GM21367 (cell line): Measurements from ENCODE around the gene CRACR2A.

Source experiments
- ATAC-seq: cut with Tn5 transposase; IDR thresholded peaks from one replicate; pipeline ENCODE4 v1.9.1; 2021; ENCODE audit not compliant: unreplicated experiment

CRACR2A gene

DNA sequence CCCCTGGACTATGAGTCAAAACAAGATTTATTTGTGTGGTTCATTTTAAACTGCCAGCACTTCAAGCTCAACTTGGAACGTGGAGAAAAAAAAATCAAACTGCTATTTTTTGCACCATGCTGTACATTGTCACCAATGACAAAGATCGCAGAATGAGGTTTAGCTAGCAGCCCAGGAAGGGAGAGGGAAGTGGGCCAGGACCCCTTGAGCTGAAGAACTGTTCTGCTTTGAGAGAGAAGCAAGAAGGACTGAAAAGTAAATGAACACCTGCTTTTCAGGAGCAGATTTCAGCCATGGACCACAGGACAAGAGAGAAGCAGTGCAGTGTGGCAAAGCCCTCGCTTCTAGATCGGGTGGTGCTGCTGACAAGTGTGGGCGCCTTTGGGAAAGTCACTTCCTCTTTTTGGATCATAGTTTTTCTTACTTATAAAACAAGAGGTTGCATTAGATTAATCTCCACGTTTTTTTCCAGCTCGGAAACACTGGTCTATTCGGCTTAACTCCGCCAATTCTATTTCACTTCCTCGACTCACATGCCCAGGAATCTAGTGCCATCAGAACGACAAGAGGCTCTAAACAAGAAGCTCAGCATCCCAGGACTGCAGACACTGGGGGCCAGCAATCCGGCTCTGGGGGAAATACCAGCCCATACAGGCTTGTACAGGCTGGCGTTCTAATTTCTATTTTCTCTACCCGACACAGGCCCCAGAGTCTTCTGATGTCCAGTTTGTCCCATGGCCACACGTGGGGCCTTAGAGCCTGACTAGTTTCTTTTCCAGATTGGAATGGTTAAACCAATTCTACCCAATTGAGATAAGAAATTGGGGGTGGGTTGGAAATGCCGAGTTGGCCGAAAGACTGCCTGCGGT, 129.9 kb downstream of the CRACR2A start:
- no peak for ATAC-seq

DNA sequence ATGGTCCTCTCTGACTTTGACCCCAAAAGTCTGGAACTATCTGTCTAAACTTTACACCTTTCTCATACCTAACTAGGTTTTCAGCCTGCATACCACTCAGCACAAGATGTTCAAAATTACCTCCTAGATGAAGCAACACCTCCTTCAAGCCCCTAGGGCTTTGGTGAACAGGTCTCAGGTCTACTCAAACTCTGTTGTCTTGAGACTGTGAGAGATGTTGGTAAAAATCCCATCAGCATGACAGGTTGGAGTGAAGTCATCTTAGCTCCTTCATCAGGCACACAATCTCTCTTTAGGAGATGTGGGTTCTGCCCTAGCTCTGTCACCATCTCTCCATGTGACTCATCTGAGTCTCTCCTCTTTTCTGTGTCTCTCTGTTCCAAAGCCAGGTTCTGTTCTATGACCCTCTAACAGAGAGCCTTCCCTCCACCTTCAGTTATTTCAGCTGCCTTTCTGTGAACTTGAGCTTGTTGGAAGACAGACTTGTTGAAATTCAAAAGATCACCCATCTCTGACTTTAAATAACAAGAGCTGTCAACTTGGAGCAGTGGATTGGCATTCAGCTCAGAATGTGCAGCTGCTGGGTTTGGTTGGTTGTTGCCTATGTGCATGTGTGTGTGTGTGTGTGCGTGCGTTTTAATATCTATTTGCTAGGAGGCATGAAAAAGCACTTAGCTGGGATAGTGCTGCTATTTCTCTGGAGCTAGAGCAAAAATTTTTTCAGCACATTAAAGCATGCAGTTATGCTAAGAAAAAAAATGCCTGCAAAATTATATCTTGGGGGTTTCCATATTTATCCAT, 130.7 kb downstream of the CRACR2A start:
- no peak for ATAC-seq

DNA sequence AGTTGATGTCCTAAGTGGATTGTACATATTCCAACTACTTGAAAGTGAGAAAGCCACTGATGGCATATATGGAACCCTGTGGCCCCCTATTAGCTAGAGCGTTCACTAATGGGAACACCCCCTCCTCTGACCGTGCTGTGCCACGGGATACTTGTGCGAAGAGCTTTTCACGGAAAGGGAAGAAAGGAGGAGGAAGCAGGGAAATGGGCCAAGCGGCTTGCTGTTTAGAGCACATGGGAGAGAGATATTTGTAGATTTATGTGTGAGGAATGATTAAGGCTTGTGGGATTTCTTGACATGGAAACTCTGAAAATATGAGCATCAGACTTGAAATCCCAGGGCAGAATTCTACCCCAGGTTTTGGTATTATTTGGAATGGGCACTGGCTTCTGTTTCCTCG, 132.1 kb downstream of the CRACR2A start:
- ATAC-seq, result no peak

DNA sequence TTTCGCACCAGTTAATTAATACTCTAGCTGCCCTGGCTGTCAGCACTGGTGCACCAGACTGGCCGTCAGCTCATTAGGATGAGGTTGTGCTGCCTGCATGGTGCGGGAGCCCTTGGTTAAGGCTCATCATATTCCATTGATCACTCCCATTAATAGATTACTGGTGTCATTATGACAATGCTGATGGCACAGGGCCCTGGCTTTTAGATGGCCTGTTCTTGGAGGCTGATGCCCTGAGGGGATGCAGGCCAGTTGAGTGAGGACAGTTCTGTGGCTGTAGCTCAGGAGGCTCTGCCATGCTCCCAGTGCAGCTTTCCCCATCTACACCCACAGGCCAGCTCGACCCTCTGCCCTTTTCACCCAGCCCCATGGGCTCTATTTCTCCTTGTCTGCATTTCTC, 135.3 kb downstream of the CRACR2A start:
- no peak for ATAC-seq

DNA sequence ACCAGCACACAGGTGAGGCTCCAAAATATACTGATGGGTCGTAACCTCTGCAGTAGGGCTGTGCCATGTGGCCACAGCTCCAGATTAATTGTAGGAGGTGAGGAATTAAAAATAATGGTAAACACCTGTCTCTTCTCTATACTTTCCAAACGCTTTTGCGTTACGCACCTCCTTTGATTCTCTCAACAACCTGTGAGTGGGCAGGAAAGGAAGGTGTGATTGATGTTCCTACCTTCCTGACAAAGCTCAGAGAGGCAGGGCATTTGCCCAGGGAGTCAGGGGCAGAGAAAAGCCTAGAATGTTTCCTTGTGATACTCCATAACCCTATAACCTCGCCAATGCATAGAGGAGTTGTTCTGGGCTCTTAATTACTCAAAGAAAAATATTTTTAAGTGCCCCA, 137.0 kb downstream of the CRACR2A start:
- no peak for ATAC-seq

DNA sequence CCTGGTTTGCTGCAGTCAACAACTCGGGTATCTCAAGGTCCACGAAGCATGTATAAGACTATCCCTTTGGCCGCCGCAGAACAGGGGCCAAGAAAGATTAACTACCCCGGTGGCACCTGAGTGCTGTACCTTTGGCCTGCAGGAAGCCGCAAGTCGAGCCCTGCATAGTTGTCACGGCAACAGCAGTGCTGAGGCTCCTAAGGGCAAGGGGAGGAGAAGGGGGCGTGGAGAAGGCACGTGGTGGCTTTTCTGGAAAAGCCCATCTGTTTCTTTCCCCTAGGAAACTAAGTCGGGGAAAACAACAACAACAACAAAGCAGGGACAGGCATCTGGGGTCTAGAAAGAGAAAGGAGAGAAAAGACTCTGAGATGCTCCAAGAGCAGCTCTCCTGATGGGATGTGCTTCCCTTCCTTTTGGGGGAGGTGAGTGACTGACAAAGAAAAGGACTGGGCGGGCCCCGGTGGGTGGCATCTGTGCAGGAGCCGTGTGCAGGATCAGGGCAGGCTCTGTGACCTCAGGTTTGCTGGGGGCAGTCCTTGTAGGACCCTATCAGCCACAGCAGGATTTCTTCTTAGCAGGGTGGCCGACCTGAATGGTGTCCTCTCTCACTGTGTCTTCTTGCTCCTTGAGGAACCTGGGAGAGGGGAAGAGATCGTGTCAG, 138.0 kb downstream of the CRACR2A start:
- ATAC-seq, result no peak

DNA sequence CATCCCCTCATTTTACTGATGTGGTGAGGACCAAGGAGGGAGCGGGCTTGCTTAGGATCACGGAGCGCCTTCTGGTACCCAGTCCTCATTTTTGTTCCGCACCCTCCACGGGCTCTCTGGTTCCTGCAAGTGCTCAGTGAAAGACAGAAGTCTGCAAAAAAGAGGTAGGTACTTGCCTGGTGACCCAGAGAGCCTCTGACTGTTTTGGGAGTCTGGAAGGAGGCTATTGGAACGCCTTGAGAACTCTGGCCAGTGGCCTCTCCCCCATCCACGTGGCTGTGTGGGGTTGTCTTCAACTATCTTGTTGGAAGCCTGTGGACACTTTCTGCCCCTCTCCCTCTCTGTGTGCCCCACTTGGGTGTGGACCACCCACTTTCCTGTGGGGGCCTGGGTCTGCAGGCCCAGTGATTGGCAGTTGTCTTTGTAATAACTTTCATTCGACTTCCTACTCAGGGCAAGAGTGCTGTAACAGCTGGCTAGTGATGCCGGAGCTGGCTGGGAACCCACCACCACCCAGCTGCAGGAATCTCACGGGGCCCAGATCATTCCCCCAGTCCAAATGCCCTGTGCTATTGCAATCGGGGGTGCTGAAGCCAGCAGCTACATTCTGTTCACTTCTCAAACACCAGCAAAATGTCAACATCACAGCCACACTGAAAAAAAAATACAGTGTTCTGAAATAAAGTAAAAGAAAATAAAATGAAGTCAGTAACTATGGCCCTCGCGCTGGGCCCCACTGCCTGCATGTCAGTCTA, 139.1 kb downstream of the CRACR2A start:
- no peak for ATAC-seq

DNA sequence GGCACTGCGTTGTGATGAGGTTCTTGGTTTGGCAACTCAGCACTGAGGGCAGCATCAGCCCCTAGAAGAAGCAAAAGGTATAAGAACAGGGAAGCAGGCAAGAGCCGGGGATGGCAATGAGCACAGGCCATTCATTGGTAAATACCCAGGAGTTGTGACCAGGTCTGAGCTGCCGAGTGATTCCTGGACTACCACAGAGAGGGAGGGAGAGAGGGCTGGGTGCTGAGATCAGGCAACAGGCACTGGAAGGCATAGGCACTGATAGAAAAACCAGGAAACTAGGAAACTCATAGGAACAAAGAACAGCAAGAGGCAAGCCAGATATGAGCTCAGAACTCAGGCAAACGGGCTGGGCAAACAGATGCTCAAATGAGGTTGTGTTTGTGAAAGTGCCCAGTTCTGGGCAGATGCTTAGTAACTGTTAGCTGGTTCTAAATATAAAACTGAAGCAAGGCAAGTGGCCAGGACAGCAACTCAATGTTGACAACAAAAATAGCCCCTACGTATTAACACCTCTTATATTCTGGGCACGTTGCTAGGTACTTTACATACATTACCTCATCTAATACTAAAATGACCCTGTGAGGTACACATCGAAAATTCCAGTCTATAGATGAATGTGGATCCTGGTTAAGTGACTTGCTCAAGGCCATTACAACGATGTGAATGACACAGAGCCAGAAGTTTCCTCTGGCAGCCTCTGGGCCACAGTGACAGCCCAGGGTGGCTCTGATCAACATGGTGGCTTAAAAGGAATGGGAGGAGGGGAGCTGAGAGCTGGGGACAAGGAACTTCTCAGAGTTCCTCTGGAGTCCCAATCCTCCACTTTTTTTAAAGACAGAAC, 140.8 kb downstream of the CRACR2A start:
- no peak for ATAC-seq

DNA sequence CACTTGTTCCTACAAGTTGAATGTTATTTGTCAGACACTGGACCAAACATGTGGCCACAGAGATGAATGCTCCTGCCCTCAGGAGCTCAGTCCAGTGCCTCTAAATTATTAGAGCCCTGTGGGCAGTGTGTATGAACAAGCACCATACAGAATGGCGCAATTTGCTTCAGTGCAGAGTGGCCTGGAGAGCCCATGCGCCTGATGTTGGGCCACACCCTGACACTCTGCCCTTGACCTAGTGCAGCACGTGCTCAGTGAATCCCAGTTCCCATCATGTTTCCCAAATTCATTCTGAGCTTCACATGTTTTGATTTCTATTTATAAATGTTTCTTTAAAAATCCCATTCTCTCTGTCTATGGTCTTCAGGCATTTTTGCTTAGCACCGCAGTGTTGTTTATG, 145.1 kb downstream of the CRACR2A start:
- no peak for ATAC-seq

DNA sequence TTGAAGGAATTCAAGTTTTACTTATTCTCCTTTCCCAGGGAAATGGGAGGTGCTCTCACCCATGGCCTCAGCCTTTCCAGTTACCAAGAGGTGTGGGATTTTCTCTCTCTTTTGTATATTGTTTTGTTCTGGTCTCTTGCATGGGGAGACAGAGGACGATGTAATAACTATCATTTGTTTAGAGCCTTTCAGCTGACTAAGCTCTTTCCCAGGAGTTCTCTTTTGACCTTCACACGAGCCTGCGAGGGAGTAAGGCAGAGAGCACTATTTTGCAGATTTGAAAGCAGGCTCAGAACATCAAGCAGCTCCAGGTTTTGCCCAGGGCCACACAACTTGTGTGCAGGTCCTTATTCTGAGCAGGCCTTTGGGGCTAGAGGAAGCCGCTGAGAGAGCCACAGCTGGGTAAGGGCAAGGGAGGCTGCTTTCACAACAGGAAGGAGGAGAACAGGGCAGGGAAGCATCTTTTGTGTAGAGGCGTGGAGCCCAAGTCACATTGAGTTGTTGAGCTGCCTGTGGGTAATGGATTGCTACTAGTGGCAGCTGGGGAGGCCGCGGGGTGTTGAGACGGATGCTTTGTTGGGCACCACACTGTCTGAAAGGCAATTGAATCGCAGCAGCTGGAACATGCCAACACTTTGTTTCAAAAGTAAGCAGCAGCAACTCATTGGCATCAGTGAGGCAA, 145.7 kb downstream of the CRACR2A start:
- ATAC-seq, result no peak

DNA sequence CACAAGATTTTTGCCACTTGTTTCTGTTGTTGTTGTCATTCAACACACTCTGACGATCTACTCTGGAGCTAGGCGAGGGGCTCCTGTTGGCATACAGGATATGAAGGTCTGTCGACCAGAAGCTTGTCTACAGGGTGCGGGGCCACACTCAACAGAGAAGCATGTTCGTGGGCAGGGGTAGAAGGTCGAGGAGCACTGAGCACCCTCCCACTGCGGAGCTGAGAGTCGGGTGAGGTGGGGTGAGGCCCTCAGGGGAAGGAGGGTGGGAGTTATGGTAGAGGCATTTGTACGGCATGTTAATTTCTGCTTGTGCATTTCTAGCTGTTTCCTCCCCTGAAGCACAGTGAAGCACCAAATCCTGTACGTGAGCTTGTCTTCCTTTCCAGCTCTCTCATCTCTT, 146.8 kb downstream of the CRACR2A start:
- ATAC-seq, result no peak

DNA sequence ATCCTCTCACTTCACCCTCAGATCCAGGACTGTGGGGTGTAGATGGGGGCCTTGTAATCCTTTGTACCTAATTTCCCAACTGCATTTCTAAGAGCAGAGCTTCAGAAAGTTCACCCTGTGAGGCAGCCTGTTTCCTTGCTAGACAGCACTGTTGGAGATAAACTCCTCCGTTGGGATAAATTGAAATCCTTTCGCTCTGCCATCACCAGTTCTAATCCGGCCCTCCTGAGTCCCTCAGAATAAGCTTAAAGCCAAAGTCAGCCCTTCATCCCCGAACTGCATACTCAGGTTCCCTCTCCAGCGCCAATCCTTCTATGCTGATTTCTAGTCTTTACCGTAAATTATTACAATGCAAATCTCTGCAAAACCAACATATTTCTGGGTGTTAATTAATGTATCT, 147.2 kb downstream of the CRACR2A start:
- no peak for ATAC-seq

DNA sequence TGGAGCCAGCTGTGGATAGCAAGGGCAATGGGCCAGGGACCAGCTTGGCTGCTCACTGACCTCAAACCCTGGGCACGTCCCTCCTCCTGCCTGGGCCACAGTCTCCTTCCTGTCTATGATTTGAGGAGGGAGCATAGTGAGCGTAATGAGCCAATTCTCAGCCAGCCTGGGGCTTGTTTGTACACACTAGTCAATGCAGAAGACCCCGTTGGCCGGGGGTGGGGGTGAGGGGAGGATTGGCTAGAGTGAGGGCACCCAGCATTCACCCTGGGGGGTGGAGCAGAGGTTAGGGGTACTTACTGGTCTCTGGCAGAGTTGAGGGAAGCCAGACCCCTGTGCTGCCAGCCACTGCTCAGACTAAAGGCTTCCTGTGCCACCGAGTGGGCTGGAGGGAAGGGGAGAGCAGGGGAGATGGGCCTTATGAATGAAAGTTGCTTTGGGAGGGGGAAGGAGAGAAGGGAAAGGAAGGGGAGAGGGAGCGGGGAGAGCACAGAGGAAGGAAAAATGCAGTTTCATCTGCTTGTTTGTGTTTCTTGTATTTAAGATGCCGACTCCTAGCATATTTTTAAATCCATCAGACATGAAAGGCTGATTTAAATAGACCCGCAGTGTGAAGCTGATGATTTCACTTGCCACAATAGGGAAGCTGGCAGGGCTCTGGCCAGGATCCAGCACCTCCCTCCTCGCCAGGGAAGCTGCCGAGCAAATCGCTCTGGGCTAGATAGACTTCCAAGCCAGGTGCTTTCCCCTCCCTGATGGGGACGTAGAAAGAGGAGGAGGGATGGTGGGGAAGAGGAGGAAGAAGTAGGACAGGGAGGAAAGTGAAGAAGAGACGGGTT, 147.9 kb downstream of the CRACR2A start:
- no peak for ATAC-seq

DNA sequence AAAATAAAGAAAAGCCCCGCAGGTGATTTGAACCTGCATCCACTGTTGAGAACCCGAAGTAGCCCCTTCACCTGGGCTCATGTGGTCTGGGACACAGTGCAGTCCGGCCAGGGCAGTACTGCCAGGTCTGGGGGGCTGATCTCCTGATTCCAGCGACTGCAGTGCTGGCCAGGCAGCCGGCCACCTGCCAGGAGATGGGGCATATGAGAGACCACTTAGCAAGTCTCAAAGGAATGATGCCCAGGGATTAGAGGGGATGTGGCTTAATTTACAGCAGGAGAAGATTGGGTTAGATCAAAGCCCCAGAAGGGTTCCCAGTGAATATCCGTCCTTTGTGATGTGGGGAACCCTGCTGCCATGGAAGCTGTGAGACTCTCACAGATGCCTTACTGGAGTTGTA, 148.6 kb downstream of the CRACR2A start:
- ATAC-seq, result no peak

DNA sequence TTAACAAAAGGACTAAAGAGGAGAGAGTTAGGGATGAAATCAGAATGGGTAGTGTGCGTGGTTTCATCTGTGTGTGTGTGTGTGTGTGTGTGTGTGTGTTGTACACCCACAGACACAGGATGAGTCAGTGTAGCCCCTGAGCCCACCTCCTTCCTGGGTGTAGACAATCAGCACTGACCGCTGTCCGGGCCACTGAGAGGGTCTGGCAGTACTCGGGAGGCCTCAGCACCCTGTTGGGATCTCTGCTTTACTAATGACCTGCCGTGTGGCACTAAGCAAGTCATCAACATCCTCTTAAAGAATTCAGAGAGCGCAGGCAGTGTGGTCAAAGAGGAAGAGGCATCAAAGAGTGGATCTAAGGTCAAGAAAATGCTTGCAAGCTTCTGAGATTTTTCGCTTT, 149.3 kb downstream of the CRACR2A start:
- no peak for ATAC-seq

DNA sequence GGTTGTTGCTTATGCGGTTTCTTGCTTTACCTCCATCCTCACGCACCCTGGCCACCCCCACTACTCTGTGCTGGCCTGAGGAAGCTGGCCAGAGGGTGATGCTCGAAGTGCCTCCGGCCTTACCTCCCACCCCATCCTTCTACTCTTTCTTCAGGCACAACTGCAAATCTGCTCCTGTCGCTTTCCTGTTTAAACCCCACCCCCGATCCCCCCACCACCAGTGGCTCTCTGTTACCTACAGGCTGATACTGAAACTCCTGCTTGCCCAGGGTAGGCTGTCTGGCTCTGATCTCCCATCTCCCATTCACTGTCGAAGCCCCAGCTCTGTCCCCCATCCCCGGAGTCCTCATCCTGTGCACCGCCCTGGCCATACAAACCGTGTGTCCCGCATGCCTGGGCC, 150.4 kb downstream of the CRACR2A start:
- no peak for ATAC-seq

DNA sequence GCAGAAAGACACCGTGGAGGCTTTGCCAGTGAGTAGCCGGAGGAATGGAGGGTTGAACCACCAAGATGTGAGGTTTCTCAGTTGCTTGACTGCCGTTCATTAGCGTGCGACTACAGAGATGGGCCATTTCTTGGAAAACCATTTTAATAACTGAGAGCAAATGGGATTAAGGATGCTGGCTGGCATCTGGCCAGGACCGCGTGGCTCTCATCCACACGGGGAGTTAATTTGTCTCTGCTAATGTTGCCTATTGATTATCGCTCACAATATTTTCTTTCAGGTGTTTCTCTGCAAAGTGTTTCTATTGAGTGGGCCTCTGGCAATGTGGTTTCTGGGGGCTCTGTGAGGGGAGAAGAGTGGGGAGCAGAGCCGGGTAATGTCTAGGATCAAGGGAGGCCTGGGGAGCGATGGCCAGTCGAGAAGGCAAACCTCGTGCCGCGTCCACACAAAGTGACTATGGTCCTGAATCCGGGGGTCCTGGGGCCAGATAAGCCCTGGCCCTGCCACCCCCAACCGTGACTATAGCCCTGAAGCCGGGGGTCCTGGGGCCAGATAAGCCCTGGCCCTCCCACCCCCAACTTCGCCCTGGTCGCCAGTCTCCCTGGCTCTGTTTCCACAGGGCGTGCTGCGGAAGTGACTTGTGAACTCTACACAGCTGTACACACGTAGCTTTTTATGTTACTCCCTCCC, 151.3 kb downstream of the CRACR2A start:
- no peak for ATAC-seq

DNA sequence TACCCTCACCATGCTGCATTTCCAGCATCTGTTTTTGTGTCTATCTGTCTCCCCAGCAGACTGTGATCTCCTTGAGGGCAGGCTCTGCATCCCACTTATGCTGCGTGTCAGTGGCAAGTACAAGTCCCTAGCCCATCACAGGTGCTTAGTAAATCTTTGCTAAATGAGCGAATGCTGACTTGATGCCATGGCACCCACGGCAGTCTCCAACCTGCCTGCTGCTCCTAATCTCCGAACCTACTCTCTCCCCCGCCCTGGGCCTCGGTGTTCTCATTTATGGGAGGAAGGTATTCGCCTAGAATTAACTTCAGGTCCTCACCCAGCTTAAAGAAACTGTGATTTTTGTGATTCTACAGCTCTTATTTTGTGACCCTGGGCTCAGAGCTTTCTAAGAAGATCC, 152.0 kb downstream of the CRACR2A start:
- no peak for ATAC-seq
